Coronary artery (tissue), 2 donors: ENCODE measurements around the gene PUS10.

Source experiments
- DNase-seq: peaks from one replicate; pipeline ENCODE4 v3.0.0-alpha.2; 2017; ENCODE audit warnings: low spot score
- H3K27ac ChIP-seq, 2 donors: fragments of 200-600 bp; sonication (generic); one replicate each; pipeline ENCODE4 v1.5.1; 2016 to 2019
- H3K4me3 ChIP-seq: fragments of 200-600 bp; sonication (generic); 2 replicates; pipeline ENCODE4 v1.5.1; 2016; ENCODE audit warnings: mild to moderate bottlenecking, moderate library complexity
- TF ChIP-seq, protein P1 (sequence below): fragments of 200-600 bp; sonication (generic); IDR thresholded peaks from one replicate; pipeline ENCODE4 v1.5.1; 2019; ENCODE audit warnings: antibody characterized with exemption

The PUS10 gene

GRCh38 chr2:60972889-60973656 is 45.0 kb downstream of the PUS10 start:
- no peak overlapping the region for H3K4me3 ChIP-seq
- TF ChIP-seq, protein P1, sequence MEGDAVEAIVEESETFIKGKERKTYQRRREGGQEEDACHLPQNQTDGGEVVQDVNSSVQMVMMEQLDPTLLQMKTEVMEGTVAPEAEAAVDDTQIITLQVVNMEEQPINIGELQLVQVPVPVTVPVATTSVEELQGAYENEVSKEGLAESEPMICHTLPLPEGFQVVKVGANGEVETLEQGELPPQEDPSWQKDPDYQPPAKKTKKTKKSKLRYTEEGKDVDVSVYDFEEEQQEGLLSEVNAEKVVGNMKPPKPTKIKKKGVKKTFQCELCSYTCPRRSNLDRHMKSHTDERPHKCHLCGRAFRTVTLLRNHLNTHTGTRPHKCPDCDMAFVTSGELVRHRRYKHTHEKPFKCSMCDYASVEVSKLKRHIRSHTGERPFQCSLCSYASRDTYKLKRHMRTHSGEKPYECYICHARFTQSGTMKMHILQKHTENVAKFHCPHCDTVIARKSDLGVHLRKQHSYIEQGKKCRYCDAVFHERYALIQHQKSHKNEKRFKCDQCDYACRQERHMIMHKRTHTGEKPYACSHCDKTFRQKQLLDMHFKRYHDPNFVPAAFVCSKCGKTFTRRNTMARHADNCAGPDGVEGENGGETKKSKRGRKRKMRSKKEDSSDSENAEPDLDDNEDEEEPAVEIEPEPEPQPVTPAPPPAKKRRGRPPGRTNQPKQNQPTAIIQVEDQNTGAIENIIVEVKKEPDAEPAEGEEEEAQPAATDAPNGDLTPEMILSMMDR, result no peak
- H3K27ac ChIP-seq, result no peak overlapping the region
- no peak for DNase-seq

DNA sequence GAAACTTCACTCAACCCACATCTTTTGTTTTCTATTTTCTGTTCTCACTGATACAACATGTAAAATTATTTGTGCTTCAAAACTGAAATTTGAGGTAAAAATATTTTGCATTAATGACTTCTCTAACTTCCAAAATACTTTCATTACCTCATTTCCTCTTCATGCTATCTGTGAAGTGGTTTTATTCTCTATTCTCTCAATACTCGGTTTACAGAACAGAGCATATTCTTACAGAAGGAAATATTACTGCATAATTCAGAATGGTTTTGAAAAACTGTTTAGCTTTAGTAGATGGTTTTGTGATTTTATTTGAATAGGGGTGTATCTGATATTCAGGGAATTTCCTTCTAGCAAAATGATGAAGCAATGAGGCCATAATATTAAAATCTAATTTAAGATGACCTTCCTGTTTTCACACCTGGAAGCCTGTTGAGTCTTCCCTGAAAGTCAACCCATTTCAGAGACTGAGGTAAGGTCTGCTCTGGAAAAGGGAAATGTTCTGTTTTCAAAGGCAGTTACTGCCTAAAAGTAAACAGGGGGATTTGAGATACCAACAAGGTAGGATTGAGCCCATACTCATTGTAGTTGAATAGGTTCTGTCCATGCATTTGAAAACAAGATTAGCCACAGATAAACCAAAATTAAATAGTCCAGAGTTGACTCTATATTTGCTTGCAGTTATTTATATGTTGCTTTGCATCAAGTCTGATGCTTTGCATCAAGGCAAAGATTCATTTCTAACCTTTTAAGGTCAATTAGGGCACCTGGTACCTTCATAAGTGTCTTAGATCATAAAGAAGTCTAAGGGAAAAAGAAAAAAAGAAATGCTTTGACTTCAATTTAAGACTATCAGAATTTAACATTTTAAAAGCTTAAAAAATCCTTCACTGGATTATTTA is 51.3 kb downstream of the PUS10 start:
- H3K4me3 ChIP-seq, result no peak overlapping the region
- no peak for DNase-seq
- TF ChIP-seq, protein P1, result no peak
- no peak overlapping the region for H3K27ac ChIP-seq

DNA sequence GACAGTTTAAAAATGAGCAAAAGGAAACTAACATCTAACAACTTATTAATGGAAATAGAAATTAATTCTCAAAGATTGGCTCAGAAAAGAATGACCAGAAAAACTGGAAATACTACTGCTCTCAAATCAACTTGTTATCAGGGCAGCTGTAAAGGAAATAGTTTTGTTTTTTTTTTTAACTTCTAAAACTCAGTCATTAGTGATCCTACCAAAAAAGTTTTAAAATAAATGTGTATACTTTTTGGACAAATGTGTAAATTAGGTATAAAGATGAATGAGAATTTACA is 52.6 kb downstream of the PUS10 start:
- DNase-seq, result no peak
- Histone ChIP-seq H3K4me3 (no peak overlapping the region), H3K27ac (no peak overlapping the region)
- TF ChIP-seq, protein P1, result no peak

DNA sequence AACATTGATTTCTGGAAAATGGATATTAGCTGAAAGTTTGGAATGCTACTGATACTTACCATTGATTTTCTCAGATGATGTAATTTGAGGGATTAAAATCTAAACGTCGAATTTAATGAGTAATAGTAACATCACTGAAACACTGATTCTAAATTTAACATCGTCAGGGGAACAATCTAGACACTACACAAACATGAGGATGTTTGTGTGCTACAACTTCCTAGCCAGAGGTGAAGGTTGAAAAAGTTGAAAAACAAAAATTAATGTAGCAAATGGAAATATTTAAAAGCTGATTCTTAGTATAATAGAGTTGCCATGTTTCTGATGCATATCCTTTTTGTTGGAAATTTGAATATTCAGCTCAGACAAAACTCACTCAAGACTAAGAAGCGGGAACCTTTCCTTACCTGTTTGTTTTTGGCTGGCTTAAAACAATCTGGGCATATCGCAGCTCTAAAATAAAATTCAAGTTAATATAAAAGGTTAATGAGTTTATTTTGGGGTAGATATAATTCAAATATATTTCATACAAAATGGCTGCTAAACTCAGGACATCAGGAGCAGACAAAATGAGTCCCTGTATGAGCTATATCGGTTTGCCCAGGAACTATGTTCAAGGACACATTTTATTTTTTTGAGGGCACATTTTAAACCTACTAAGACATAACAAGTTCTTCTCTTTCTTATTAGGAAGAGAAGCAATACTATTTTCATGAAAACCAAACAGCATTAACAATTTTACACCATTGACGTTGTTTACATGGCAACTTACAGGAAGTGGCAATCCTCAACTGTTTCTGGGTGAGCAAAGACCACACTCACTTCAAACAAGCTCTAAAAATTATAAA is 53.2 kb downstream of the PUS10 start:
- H3K4me3 ChIP-seq, result no peak overlapping the region
- TF ChIP-seq, protein P1, result no peak
- no peak for DNase-seq
- no peak overlapping the region for H3K27ac ChIP-seq

GRCh38 chr2:60963190-60963589 is 54.9 kb downstream of the PUS10 start:
- DNase-seq, result no peak
- Histone ChIP-seq H3K27ac (no peak overlapping the region), H3K4me3 (no peak overlapping the region)
- TF ChIP-seq, protein P1, result no peak

GRCh38 chr2:60962528-60962927 is 55.5 kb downstream of the PUS10 start:
- DNase-seq, result no peak
- TF ChIP-seq, protein P1, result no peak
- Histone ChIP-seq H3K4me3 (no peak overlapping the region), H3K27ac (no peak overlapping the region)
